HCT116 (cell line): ENCODE results near the gene MTMR1. TPM values are rescaled to one million over a fixed set of nuclear protein-coding genes. Genes with fewer than 3 reads are reported as not detected.

Experiments
- ATAC-seq: fragments of 200-7000 bp; cut with Tn5 transposase; 2 replicates; pipeline ENCODE4 v1.9.1; 2020; ENCODE audit warnings: mild to moderate bottlenecking, moderate library complexity
- BruUV-seq: library from RNA; stranded (reverse); fragments of 400-500 nt; replicated peaks from 2 replicates; lab custom pipeline; 2021; lab: Mats Ljungman, UMichigan
- CTCF ChIA-PET: fragments of 300-600 bp; sonication (Branson Sonifier 250); formaldehyde crosslinking; loops from one replicate; lab custom pipeline; 2021; ENCODE audit warnings: antibody characterized with exemption; lab: Charles Lee
- POLR2A ChIA-PET: fragments of 300-600, 350-600 bp; sonication (Branson Sonifier 250); formaldehyde crosslinking; loops from one replicate; lab custom pipeline; 2021; ENCODE audit warnings: antibody characterized with exemption; lab: Charles Lee
- RAD21 ChIA-PET, 2 experiments: fragments of 300-600 bp; sonication (Branson Sonifier 250); formaldehyde crosslinking; loops; one replicate each; lab custom pipeline; 2023; ENCODE audit warnings: low total read pairs in 2 of 2; ENCODE audit not compliant: uncharacterized antibody in 2 of 2, unreplicated experiment in 2 of 2, low non-redundant PET in 1 of 2; lab: Charles Lee
- DNase-seq: peaks from one replicate; pipeline ENCODE4 v3.0.0-alpha.2; 2010; ENCODE audit warnings: low read depth, low spot score
- H2AFZ ChIP-seq: fragments of 200-600 bp; shearing (Covaris generic), sonication (generic); 2 replicates; pipeline ENCODE4 v1.6.1; 2017; ENCODE audit warnings: low read depth, mixed run types, mixed read lengths, antibody characterized with exemption, low read length; ENCODE audit not compliant: poor library complexity, severe bottlenecking
- H3K27ac ChIP-seq: 2 replicates; pipeline ENCODE4 v1.5.1; 2012; ENCODE audit warnings: low read depth, low read length
- H3K27me3 ChIP-seq: fragments of 200-600 bp; sonication (generic); 2 replicates; pipeline ENCODE4 v1.6.1; 2016; ENCODE audit warnings: mixed run types, low read length, mixed read lengths; ENCODE audit not compliant: insufficient read depth
- H3K36me3 ChIP-seq, 2 experiments: fragments of 200-500 bp in 1 of 2; fragments of 200-600 bp in 1 of 2; sonication (Bioruptor generic) in 1 of 2; sonication (generic) in 1 of 2; 2 replicates each; pipeline versions ENCODE4 v1.5.1 to v1.6.1; 2014 to 2016; ENCODE audit warnings: low read length in 2 of 2, inconsistent platforms in 1 of 2, mixed read lengths in 1 of 2, mixed run types in 1 of 2; ENCODE audit not compliant: insufficient read depth in 2 of 2, control insufficient read depth in 1 of 2
- H3K4me1 ChIP-seq, 2 experiments: fragments of 200-600 bp in 1 of 2; sonication (generic) in 1 of 2; 2 replicates each; pipeline versions ENCODE4 v1.5.1 to v1.6.1; 2012 to 2017; ENCODE audit warnings: low read length in 2 of 2, inconsistent platforms in 1 of 2, mild to moderate bottlenecking in 1 of 2, mixed read lengths in 1 of 2, mixed run types in 1 of 2, moderate library complexity in 1 of 2; ENCODE audit not compliant: insufficient read depth in 2 of 2, control insufficient read depth in 1 of 2
- H3K4me2 ChIP-seq: fragments of 200-600 bp; sonication (generic); 2 replicates; pipeline ENCODE4 v1.6.1; 2017; ENCODE audit warnings: mixed run types, low read length, mixed read lengths
- H3K4me3 ChIP-seq, 2 experiments: fragments of 200-600 bp in 1 of 2; sonication (generic) in 1 of 2; replicated peaks in 1 of 2; 2 replicates each; pipeline ENCODE4 v1.5.1; 2011 to 2016; ENCODE audit warnings: low read length in 2 of 2, control low read depth in 1 of 2, low read depth in 1 of 2, mild to moderate bottlenecking in 1 of 2, mixed read lengths in 1 of 2, mixed run types in 1 of 2
- H3K79me2 ChIP-seq: fragments of 200-600 bp; sonication (generic); 2 replicates; pipeline ENCODE4 v1.6.1; 2017; ENCODE audit warnings: mild to moderate bottlenecking, mixed run types, low read length, moderate library complexity, mixed read lengths; ENCODE audit not compliant: insufficient read depth
- H3K9ac ChIP-seq: fragments of 200-600 bp; sonication (generic); 2 replicates; pipeline ENCODE4 v1.6.1; 2016; ENCODE audit warnings: low read length, mixed read lengths
- H3K9me2 ChIP-seq: fragments of 200-600 bp; sonication (generic), shearing (Covaris generic); 2 replicates; pipeline ENCODE4 v1.6.1; 2017; ENCODE audit warnings: mixed run types, mild to moderate bottlenecking, moderate library complexity; ENCODE audit not compliant: insufficient read depth
- H3K9me3 ChIP-seq, 2 experiments: fragments of 200-500 bp in 1 of 2; fragments of 200-600 bp in 1 of 2; sonication (Bioruptor generic) in 1 of 2; sonication (generic) in 1 of 2; 2 replicates each; pipeline ENCODE4 v1.6.1; 2014 to 2017; ENCODE audit warnings: low read length in 2 of 2, mixed read lengths in 2 of 2, inconsistent platforms in 1 of 2, low read depth in 1 of 2, mild to moderate bottlenecking in 1 of 2, mixed run types in 1 of 2, moderate library complexity in 1 of 2; ENCODE audit not compliant: control insufficient read depth in 1 of 2, insufficient read depth in 1 of 2
- H4K20me1 ChIP-seq: fragments of 200-600 bp; sonication (generic), shearing (Covaris generic); 2 replicates; pipeline ENCODE4 v1.6.1; 2017; ENCODE audit warnings: mixed run types, mild to moderate bottlenecking, moderate library complexity; ENCODE audit not compliant: insufficient read depth
- ATF3 ChIP-seq: IDR thresholded peaks from 2 replicates; pipeline ENCODE4 v1.6.1; 2012
- CBX3 ChIP-seq: IDR thresholded peaks from 2 replicates; pipeline ENCODE4 v1.6.1; 2012; ENCODE audit warnings: low read depth
- CTCF ChIP-seq, 3 experiments: fragments of 200-600 bp in 1 of 3; sonication (generic) in 1 of 3; IDR thresholded peaks in 2 of 3; conservative IDR thresholded peaks in 1 of 3; 2 replicates each; pipeline ENCODE4 v1.5.1; 2012 to 2017; ENCODE audit warnings: low read depth in 2 of 3, low read length in 2 of 3, antibody characterized with exemption in 1 of 3, borderline replicate concordance in 1 of 3, control low read depth in 1 of 3, mild to moderate bottlenecking in 1 of 3, mixed read lengths in 1 of 3, mixed run types in 1 of 3, moderate library complexity in 1 of 3; ENCODE audit not compliant: insufficient read depth in 1 of 3
- EGR1 ChIP-seq: IDR thresholded peaks from 2 replicates; pipeline ENCODE4 v1.6.1; 2012; ENCODE audit warnings: low read depth
- ELF1 ChIP-seq: IDR thresholded peaks from 2 replicates; pipeline ENCODE4 v1.6.1; 2012; ENCODE audit warnings: low read depth, borderline replicate concordance
- EZH2 ChIP-seq: fragments of 200-600 bp; sonication (generic); IDR thresholded peaks from 2 replicates; pipeline ENCODE4 v1.6.1; 2017; ENCODE audit warnings: antibody characterized with exemption, mixed run types
- EZH2phosphoT487 ChIP-seq: fragments of 200-600 bp; IDR thresholded peaks from 2 replicates; pipeline ENCODE4 v1.6.1; 2018; ENCODE audit warnings: antibody characterized with exemption, borderline replicate concordance
- JUND ChIP-seq: IDR thresholded peaks from 2 replicates; pipeline ENCODE4 v1.6.1; 2012
- MAX ChIP-seq: IDR thresholded peaks from 2 replicates; pipeline ENCODE4 v1.6.1; 2012
- POLR2A ChIP-seq: IDR thresholded peaks from 2 replicates; pipeline ENCODE4 v1.7.0; 2011; ENCODE audit warnings: borderline replicate concordance; ENCODE audit not compliant: insufficient read depth, insufficient read length; ENCODE audit errors: extremely low read depth
- RAD21 ChIP-seq: IDR thresholded peaks from 2 replicates; pipeline ENCODE4 v1.6.1; 2012; ENCODE audit warnings: low read depth, mild to moderate bottlenecking
- SP1 ChIP-seq: IDR thresholded peaks from 2 replicates; pipeline ENCODE4 v1.6.1; 2012; ENCODE audit warnings: low read depth
- SRF ChIP-seq: IDR thresholded peaks from 2 replicates; pipeline ENCODE4 v1.6.1; 2012; ENCODE audit warnings: low read depth
- TCF7L2 ChIP-seq: IDR thresholded peaks from 2 replicates; pipeline ENCODE4 v1.7.0; 2011; ENCODE audit warnings: borderline replicate concordance, inconsistent platforms; ENCODE audit not compliant: insufficient read depth, insufficient read length; ENCODE audit errors: extremely low read depth
- ZBTB33 ChIP-seq: IDR thresholded peaks from 2 replicates; pipeline ENCODE4 v1.6.1; 2011; ENCODE audit warnings: mild to moderate bottlenecking, low read length, moderate library complexity; ENCODE audit not compliant: insufficient replicate concordance; ENCODE audit errors: extremely low read depth
- ZNF274 ChIP-seq: fragments of 200-500 bp; sonication (Bioruptor generic); IDR thresholded peaks from 2 replicates; pipeline ENCODE4 v1.6.1; 2014; ENCODE audit warnings: mild to moderate bottlenecking, low read depth, low read length, inconsistent platforms
- intact Hi-C: fragments of 100-400 bp; cut with micrococcal nuclease; formaldehyde crosslinking; loops from 2 replicates; pipeline ENCODE4 v1.10.0; 2022
- total RNA-seq: library from RNA; stranded (reverse); gene quantifications from one replicate; pipeline ENCODE4 v1.2.1, GENCODE V29; 2021; ENCODE audit not compliant: unreplicated experiment

Gene MTMR1
- total RNA-seq, 1 experiment from 2014 or later = 20.0 TPM

GRCh38 chrX:150698981-150699380, 5.8 kb downstream of the MTMR1 start (continued):
- no peak for TF ChIP-seq CTCF (IDR thresholded peaks at IDR 0.05 in 2 of 3, conservative IDR thresholded peaks at IDR 0.05 in 1 of 3; ENCODE audit: borderline replicate concordance in 1 of 3, insufficient read depth in 1 of 3, low read depth in 2 of 3, low read length in 2 of 3)
- TF ChIP-seq MAX = no peak
- no peak for TF ChIP-seq ZBTB33
- TF ChIP-seq ELF1 = no peak
- TF ChIP-seq POLR2A = no peak
- no peak for TF ChIP-seq ATF3
- TF ChIP-seq JUND = no peak
- TF ChIP-seq EZH2phosphoT487 = no peak
- TF ChIP-seq ZNF274 = no peak
- no peak for TF ChIP-seq SP1
- no peak for TF ChIP-seq TCF7L2
- no peak for TF ChIP-seq CBX3
- TF ChIP-seq, all 23 proteins: peak for 0

GRCh38 chrX:150700107-150700506, 6.9 kb downstream of the MTMR1 start:
- Histone ChIP-seq H3K27ac (no peak overlapping the region), H3K4me2 (no peak overlapping the region), H3K79me2 (peaks cover 26% of the 10 kb centered on the region), H3K27me3 (no peaks in the 10 kb centered on the region), H3K4me3 (no peak overlapping the region), H3K9me3 (no peaks in the 10 kb centered on the region), H3K4me1 (no peaks in the 10 kb centered on the region), H4K20me1 (no peaks in the 10 kb centered on the region), H3K36me3 (no peaks in the 10 kb centered on the region), H3K9ac (no peak overlapping the region), H2AFZ (no peak overlapping the region), H3K9me2 (no peaks in the 10 kb centered on the region)
- POLR2A ChIA-PET = no interaction called here
- TF ChIP-seq SRF = no peak
- no peak for TF ChIP-seq EGR1
- no peak for TF ChIP-seq CTCF (IDR thresholded peaks at IDR 0.05 in 2 of 3, conservative IDR thresholded peaks at IDR 0.05 in 1 of 3; ENCODE audit: borderline replicate concordance in 1 of 3, insufficient read depth in 1 of 3, low read depth in 2 of 3, low read length in 2 of 3)
- no peak for TF ChIP-seq RAD21
- TF ChIP-seq TCF7L2 = no peak
- TF ChIP-seq ZBTB33 = no peak
- no peak for TF ChIP-seq EZH2phosphoT487
- TF ChIP-seq EZH2 = no peak
- intact Hi-C loops = no loop called here
- no peak for DNase-seq
- no peak for ATAC-seq
- no TSS peak for BruUV-seq
- CTCF ChIA-PET = no interaction called here
- RAD21 ChIA-PET = no interaction called here
